Measurements from ENCODE around the gene LEFTY2.

The LEFTY2 gene

DNA sequence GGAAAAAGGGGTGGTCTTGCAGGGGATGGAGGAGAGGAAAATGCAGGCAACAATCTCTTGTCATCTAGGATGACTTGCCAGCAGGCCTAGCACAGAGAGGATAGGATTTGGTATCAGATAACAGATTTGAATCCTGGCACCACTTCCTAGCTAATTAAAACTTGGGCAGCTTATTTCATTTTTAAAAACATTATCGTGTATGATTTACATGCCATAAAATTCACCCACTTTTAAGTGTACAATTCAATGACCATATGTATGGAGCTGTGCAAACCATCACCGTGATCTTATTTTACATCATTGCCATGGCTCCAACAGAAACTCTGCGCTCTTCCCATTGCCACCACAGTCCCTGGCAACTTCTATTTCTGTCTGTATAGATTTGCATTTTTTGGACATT lies 23.9 kb downstream of the LEFTY2 start:
- no peak for FAIRE-seq
- no peak for DNase-seq (ENCODE audit: insufficient read length, low spot score)
- TF ChIP-seq, protein P1, sequence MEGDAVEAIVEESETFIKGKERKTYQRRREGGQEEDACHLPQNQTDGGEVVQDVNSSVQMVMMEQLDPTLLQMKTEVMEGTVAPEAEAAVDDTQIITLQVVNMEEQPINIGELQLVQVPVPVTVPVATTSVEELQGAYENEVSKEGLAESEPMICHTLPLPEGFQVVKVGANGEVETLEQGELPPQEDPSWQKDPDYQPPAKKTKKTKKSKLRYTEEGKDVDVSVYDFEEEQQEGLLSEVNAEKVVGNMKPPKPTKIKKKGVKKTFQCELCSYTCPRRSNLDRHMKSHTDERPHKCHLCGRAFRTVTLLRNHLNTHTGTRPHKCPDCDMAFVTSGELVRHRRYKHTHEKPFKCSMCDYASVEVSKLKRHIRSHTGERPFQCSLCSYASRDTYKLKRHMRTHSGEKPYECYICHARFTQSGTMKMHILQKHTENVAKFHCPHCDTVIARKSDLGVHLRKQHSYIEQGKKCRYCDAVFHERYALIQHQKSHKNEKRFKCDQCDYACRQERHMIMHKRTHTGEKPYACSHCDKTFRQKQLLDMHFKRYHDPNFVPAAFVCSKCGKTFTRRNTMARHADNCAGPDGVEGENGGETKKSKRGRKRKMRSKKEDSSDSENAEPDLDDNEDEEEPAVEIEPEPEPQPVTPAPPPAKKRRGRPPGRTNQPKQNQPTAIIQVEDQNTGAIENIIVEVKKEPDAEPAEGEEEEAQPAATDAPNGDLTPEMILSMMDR (IDR thresholded peaks at IDR 0.05; ENCODE audit: insufficient read depth, missing control alignments), result no peak

DNA sequence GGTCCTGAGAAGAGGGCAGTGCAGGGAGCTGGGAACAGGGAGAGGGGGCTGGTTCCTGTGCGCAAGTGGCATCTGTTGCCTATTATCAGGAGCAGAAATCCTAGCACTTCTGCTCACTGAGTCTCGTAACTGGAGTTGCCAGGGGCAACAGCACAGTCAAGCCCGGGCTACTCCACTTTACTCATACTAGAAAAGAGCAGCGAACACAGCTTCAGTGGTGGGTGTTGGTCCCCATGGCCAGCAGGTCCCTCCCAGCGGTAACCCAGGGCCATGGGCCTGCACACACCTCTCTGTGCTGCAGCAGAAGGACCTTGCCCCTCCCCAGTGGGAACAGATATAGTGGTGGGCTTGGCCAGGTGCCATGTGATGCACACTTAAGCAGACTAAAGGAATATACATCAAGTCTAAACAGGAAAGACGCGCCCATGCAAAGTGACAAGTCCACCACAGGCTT lies 25.5 kb downstream of the LEFTY2 start:
- DNase-seq (ENCODE audit: insufficient read length, low spot score) (no peak), FAIRE-seq (no peak)
- TF ChIP-seq, protein P1 (IDR thresholded peaks at IDR 0.05; ENCODE audit: insufficient read depth, missing control alignments), result no peak

DNA sequence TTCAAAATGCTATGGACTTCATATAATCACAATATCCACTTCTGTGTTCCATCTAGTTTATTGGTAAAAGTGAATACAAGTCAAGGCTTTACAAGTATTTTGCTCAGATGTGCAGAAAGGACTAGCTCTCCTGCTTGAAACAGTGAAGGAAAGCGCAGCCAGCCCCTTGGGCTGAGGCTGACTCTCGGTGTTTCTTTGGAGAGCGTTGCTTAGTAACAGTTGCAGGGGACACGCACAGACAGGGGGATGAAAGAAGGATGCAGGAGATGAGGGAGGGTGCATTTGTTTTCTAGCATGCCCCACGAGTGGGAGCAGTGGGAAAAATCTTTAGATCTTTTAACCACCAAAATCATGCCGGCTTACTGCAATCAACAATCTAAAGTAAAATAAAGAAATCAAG lies 26.1 kb downstream of the LEFTY2 start:
- TF ChIP-seq, protein P1 (IDR thresholded peaks at IDR 0.05; ENCODE audit: insufficient read depth, missing control alignments), result no peak
- FAIRE-seq, result no peak

DNA sequence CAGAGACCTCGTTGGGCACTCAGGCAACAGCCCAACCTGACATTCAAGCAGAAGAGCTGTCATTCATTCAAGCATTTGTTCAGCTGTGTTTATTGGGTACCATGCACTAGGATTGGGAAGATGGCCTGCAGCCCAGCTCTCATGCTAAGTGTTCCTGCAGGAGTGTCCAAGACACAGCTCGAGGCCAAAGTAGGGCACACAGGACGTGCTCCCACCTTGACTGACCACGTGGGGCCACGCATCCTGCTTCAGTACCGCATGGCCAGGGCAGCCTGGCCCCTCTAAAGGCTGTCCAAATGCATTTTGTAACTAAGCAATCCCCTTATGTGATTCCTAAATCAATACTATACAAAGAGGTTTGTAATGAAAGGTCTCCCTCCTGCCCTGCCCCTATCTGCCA lies 26.6 kb downstream of the LEFTY2 start:
- TF ChIP-seq, protein P1 (IDR thresholded peaks at IDR 0.05; ENCODE audit: insufficient read depth, missing control alignments), result no peak
- no peak for DNase-seq (ENCODE audit: insufficient read length, low spot score)
- FAIRE-seq, result no peak

More for the DNA sequence above, 26.1 kb downstream of the LEFTY2 start:
- DNase-seq (ENCODE audit: insufficient read length, low spot score), result no peak

GRCh38 chr1:225911191-225912130 lies 29.6 kb downstream of the LEFTY2 start:
- DNase-seq (ENCODE audit: insufficient read length, low spot score), result no peak
- no peak for FAIRE-seq
- TF ChIP-seq, protein P1 (IDR thresholded peaks at IDR 0.05; ENCODE audit: insufficient read depth, missing control alignments), result peak; percentile 46

DNA sequence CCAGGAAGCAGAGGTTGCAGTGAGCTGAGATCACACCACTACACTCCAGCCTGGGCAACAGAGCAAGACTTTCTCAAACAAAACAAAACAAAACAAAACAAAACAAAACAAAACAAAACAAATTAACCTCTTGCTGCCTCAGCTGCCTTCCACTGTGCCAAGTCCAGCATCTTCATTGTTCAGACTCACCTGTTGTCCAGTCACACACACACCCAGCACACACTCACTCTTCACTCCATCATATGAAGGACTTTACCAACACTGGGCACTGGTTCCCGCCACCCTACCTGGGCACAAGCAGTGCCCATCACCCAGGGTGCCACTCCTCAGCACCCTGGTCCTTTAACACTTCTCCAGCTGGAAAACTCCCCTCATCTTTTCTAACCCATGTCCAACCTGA lies 31.5 kb downstream of the LEFTY2 start:
- DNase-seq (ENCODE audit: insufficient read length, low spot score) (no peak), FAIRE-seq (no peak)
- TF ChIP-seq, protein P1 (IDR thresholded peaks at IDR 0.05; ENCODE audit: insufficient read depth, missing control alignments), result no peak

DNA sequence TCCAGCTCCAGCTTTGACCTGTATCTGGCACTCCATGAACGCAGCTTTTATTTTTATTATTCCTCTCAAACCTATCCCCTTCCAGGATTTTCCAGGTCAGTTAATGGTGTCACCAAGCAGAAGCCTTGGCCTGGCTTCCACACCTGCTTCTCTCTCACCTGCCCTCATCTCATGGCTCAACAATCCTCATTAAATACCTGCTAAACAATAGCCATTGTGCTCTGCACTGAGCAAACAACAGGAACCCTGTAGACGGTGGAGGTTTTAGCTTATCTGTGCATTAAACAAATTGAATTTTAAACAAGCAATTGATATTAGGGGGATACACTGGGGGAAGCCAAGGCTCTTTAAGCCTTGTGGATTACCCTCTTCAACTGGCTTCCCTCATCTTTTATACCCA lies 32.2 kb downstream of the LEFTY2 start:
- TF ChIP-seq, protein P1 (IDR thresholded peaks at IDR 0.05; ENCODE audit: insufficient read depth, missing control alignments), result no peak
- DNase-seq (ENCODE audit: insufficient read length, low spot score), result no peak
- no peak for FAIRE-seq
